DND-41 (cell line): Measurements from ENCODE around the gene PRRX2.
"Not testable (repeated sequence)": the region's sequence is repeated elsewhere in the genome, so short reads cannot be mapped to it uniquely, and the experiment has no call there.

Experiments
- ATAC-seq: fragments of 200-7000 bp; cut with Tn5 transposase; 3 replicates; pipeline ENCODE4 v1.9.1; 2021; ENCODE audit warnings: low read depth; ENCODE audit not compliant: insufficient read depth
- DNase-seq: peaks from one replicate; pipeline ENCODE4 v3.0.0-alpha.2; 2020
- H2AFZ ChIP-seq: 2 replicates; pipeline ENCODE4 v1.6.0; 2012; ENCODE audit warnings: low read depth, low read length
- H3K27ac ChIP-seq: 2 replicates; pipeline ENCODE4 v1.5.1; 2012; ENCODE audit warnings: low read length, inconsistent platforms
- H3K27me3 ChIP-seq: fragments of 200-600 bp; sonication (generic); 2 replicates; pipeline ENCODE4 v1.6.0; 2012; ENCODE audit warnings: low read length, mild to moderate bottlenecking, inconsistent platforms; ENCODE audit not compliant: insufficient read depth, poor library complexity
- H3K36me3 ChIP-seq: 2 replicates; pipeline ENCODE4 v1.5.1; 2012; ENCODE audit warnings: low read length, inconsistent platforms; ENCODE audit not compliant: insufficient read depth
- H3K4me1 ChIP-seq: 2 replicates; pipeline ENCODE4 v1.5.1; 2012; ENCODE audit warnings: mild to moderate bottlenecking, low read length; ENCODE audit not compliant: insufficient read depth
- H3K4me2 ChIP-seq: 2 replicates; pipeline ENCODE4 v1.6.0; 2012; ENCODE audit warnings: mild to moderate bottlenecking, moderate library complexity, low read length, inconsistent platforms; ENCODE audit not compliant: insufficient read depth
- H3K4me3 ChIP-seq, 2 experiments: fragments of 200-600 bp in 1 of 2; shearing (Covaris generic) in 1 of 2; 2 replicates each; pipeline ENCODE4 v1.5.1; 2012 to 2016; ENCODE audit warnings: inconsistent platforms in 2 of 2, low read length in 2 of 2, mild to moderate bottlenecking in 2 of 2, low read depth in 1 of 2, moderate library complexity in 1 of 2
- H3K79me2 ChIP-seq: 2 replicates; pipeline ENCODE4 v1.6.0; 2012; ENCODE audit warnings: low read length, inconsistent platforms; ENCODE audit not compliant: insufficient read depth
- H3K9ac ChIP-seq: 2 replicates; pipeline ENCODE4 v1.6.0; 2012; ENCODE audit warnings: low read depth, mild to moderate bottlenecking, inconsistent platforms, low read length, moderate library complexity
- H3K9me3 ChIP-seq: 2 replicates; pipeline ENCODE4 v1.5.1; 2012; ENCODE audit warnings: low read length, moderate library complexity, mild to moderate bottlenecking, inconsistent platforms; ENCODE audit not compliant: insufficient read depth, severe bottlenecking
- H4K20me1 ChIP-seq: 2 replicates; pipeline ENCODE4 v1.6.0; 2012; ENCODE audit warnings: low read length; ENCODE audit not compliant: insufficient read depth
- EZH2 ChIP-seq: IDR thresholded peaks from 3 replicates; pipeline ENCODE4 v1.6.1; 2012; ENCODE audit warnings: borderline replicate concordance, low read depth, mild to moderate bottlenecking, moderate library complexity, low read length, inconsistent platforms; ENCODE audit not compliant: severe bottlenecking
- TF ChIP-seq, protein P1 (sequence below): IDR thresholded peaks from 2 replicates; pipeline ENCODE4 v1.5.1; 2012; ENCODE audit warnings: borderline replicate concordance, low read length, moderate library complexity, mild to moderate bottlenecking; ENCODE audit not compliant: poor library complexity, severe bottlenecking; ENCODE audit errors: extremely low read depth

PRRX2 gene

DNA sequence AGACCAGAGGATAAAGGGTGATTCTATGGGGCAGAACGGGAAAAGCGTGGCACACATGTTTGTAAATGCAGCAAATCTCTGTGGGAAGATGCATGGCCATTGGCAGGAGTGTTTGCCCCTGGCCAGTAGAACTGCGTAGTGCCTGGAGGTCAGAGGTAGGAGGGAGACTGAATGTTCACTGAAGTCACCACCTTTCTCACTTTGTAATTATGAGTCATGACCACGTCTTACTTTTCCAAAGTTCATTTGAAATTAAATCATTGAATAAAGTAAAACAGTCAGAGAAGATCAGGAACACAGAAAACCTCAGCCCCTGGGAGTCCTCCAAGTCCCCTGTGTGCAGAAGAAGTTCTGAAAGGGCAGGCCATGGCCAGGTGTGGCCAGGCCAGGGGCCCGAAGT lies 82.8 kb downstream of the PRRX2 start:
- Histone ChIP-seq H3K27me3 (no peaks in the 10 kb centered on the region), H3K4me3 (no peak overlapping the region), H3K36me3 (no peaks in the 10 kb centered on the region), H3K27ac (no peak overlapping the region), H4K20me1 (no peaks in the 10 kb centered on the region), H3K9me3 (no peaks in the 10 kb centered on the region), H3K4me1 (no peaks in the 10 kb centered on the region), H3K9ac (no peak overlapping the region), H3K4me2 (no peak overlapping the region), H3K79me2 (no peaks in the 10 kb centered on the region), H2AFZ (no peak overlapping the region)
- DNase-seq (no peak), ATAC-seq (no peak)
- TF ChIP-seq EZH2, result no peak
- TF ChIP-seq, protein P1, sequence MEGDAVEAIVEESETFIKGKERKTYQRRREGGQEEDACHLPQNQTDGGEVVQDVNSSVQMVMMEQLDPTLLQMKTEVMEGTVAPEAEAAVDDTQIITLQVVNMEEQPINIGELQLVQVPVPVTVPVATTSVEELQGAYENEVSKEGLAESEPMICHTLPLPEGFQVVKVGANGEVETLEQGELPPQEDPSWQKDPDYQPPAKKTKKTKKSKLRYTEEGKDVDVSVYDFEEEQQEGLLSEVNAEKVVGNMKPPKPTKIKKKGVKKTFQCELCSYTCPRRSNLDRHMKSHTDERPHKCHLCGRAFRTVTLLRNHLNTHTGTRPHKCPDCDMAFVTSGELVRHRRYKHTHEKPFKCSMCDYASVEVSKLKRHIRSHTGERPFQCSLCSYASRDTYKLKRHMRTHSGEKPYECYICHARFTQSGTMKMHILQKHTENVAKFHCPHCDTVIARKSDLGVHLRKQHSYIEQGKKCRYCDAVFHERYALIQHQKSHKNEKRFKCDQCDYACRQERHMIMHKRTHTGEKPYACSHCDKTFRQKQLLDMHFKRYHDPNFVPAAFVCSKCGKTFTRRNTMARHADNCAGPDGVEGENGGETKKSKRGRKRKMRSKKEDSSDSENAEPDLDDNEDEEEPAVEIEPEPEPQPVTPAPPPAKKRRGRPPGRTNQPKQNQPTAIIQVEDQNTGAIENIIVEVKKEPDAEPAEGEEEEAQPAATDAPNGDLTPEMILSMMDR, result no peak

DNA sequence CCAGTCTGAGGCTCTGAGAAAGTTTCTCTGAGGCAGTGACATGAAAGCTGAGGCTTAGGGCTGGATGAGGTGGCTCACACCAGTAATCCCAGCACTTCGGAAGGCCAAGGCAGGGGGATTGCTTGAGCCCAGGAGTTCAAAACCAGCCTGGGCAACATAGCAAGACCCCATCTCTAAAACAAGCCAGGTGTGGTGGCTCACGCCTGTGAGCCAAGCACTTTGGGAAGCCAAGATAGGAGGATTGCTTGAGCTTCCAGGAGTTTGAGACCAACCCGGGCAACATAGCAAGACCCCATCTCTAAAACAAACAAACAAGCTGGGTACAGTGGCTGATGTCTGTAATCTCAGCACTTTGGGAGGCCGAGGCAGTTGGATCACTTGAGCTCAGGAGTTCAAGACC lies 83.6 kb downstream of the PRRX2 start:
- H3K36me3 ChIP-seq, H3K4me2 ChIP-seq, ATAC-seq, H3K4me3 ChIP-seq, H3K9ac ChIP-seq, H3K27me3 ChIP-seq, H3K4me1 ChIP-seq, H3K9me3 ChIP-seq, H4K20me1 ChIP-seq, H3K27ac ChIP-seq, H3K79me2 ChIP-seq, DNase-seq, H2AFZ ChIP-seq: not testable (repeated sequence)

DNA sequence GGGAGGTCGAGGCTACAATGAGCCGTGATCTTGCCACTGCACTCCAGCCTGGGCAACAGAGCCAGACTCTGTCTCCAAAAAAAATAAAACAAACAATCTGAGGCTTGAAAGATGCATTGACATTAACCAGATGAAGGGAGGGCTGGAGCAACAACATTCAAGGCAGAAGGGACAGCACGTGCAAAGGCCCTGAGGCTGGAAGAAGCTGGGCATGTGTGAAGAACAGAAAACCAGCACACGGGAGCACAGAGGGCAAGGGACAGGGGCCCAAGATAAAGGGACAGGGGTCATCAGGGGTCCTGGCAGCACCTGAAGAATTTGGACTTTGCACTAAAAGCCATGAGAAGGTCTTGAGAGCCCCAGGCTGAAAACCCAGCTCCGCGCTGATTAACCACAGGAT lies 84.1 kb downstream of the PRRX2 start:
- Histone ChIP-seq H4K20me1 (no peaks in the 10 kb centered on the region), H3K4me2 (no peak overlapping the region), H3K9ac (no peak overlapping the region), H3K27me3 (peaks cover 3% of the 10 kb centered on the region), H3K27ac (no peak overlapping the region), H2AFZ (no peak overlapping the region), H3K36me3 (no peaks in the 10 kb centered on the region), H3K4me1 (no peaks in the 10 kb centered on the region), H3K9me3 (no peaks in the 10 kb centered on the region), H3K79me2 (no peaks in the 10 kb centered on the region), H3K4me3 (no peak overlapping the region)
- ATAC-seq (no peak), DNase-seq (no peak)
- TF ChIP-seq, protein P1, result no peak
- TF ChIP-seq EZH2, result no peak

DNA sequence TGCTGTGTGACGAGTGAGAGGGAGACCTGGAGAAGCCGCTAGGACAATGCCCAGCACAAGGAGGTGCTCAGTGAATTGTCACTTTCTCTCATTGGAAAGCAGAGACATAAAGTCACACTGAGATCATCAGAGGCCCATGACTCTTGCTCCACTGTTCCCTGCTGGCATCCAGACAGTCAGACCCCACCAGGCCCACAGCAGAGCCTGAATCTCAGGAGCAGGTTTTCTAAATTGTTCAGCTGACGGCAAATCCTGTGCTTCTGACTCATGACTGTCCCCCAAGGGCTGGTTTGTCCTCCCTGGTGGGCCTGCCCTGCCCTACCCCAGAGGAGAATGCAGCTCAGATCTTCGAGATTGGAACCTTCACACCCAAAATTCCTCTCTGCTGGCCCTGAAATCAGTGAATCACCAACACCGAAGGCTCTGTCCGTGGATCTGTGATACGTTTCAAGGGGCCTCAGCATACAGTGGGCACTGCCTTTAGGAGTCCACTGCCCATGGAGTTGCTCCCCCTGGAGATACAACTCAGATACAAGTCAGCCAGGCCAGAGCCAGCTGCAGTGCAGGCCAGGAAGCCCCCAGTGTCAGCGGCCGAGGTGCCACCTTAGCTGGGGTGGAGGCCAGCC lies 84.7 kb downstream of the PRRX2 start:
- H3K79me2 ChIP-seq, result no peaks in the 10 kb centered on the region
- no peak overlapping the region for H3K9ac ChIP-seq
- H4K20me1 ChIP-seq, result no peaks in the 10 kb centered on the region
- no peak overlapping the region for H2AFZ ChIP-seq
- no peak for ATAC-seq
- TF ChIP-seq, protein P1, result no peak
- TF ChIP-seq EZH2, result no peak
- H3K27ac ChIP-seq, result no peak overlapping the region
- no peaks in the 10 kb centered on the region for H3K4me1 ChIP-seq
- H3K9me3 ChIP-seq, result no peaks in the 10 kb centered on the region
- peaks cover 3% of the 10 kb centered on the region for H3K27me3 ChIP-seq
- no peak for DNase-seq
- no peak overlapping the region for H3K4me2 ChIP-seq
- H3K36me3 ChIP-seq, result no peaks in the 10 kb centered on the region
- no peak overlapping the region for H3K4me3 ChIP-seq
